Coronary artery (tissue), 2 donors: ENCODE measurements around the gene CSTB.

Source experiments
- DNase-seq: peaks from one replicate; pipeline ENCODE4 v3.0.0-alpha.2; 2017; ENCODE audit warnings: low spot score
- H3K27ac ChIP-seq, 2 donors: fragments of 200-600 bp; sonication (generic); one replicate each; pipeline ENCODE4 v1.5.1; 2016 to 2019
- H3K4me3 ChIP-seq: fragments of 200-600 bp; sonication (generic); 2 replicates; pipeline ENCODE4 v1.5.1; 2016; ENCODE audit warnings: mild to moderate bottlenecking, moderate library complexity
- TF ChIP-seq, protein P1 (sequence below): fragments of 200-600 bp; sonication (generic); IDR thresholded peaks from one replicate; pipeline ENCODE4 v1.5.1; 2019; ENCODE audit warnings: antibody characterized with exemption

CSTB gene

DNA sequence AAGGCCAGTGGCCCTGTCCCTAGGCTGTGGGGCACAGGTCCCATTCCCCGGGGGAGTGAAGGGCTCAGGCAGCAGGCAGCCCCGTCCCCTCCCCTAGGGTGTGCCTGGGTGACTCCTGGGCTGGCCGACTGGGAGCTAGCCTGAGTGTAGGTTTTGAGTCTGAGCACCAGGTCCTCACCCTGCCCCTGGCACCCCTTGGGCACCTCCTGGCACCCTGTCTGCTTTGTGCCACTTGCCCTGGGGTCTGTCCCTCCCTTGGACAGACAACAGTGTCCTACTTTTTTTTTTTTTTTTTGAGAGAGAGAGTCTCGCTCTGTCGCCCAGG lies 37.5 kb upstream of the CSTB start:
- no peak for DNase-seq
- Histone ChIP-seq H3K4me3 (no peak overlapping the region), H3K27ac (no peak overlapping the region)
- TF ChIP-seq, protein P1, sequence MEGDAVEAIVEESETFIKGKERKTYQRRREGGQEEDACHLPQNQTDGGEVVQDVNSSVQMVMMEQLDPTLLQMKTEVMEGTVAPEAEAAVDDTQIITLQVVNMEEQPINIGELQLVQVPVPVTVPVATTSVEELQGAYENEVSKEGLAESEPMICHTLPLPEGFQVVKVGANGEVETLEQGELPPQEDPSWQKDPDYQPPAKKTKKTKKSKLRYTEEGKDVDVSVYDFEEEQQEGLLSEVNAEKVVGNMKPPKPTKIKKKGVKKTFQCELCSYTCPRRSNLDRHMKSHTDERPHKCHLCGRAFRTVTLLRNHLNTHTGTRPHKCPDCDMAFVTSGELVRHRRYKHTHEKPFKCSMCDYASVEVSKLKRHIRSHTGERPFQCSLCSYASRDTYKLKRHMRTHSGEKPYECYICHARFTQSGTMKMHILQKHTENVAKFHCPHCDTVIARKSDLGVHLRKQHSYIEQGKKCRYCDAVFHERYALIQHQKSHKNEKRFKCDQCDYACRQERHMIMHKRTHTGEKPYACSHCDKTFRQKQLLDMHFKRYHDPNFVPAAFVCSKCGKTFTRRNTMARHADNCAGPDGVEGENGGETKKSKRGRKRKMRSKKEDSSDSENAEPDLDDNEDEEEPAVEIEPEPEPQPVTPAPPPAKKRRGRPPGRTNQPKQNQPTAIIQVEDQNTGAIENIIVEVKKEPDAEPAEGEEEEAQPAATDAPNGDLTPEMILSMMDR: no peak

DNA sequence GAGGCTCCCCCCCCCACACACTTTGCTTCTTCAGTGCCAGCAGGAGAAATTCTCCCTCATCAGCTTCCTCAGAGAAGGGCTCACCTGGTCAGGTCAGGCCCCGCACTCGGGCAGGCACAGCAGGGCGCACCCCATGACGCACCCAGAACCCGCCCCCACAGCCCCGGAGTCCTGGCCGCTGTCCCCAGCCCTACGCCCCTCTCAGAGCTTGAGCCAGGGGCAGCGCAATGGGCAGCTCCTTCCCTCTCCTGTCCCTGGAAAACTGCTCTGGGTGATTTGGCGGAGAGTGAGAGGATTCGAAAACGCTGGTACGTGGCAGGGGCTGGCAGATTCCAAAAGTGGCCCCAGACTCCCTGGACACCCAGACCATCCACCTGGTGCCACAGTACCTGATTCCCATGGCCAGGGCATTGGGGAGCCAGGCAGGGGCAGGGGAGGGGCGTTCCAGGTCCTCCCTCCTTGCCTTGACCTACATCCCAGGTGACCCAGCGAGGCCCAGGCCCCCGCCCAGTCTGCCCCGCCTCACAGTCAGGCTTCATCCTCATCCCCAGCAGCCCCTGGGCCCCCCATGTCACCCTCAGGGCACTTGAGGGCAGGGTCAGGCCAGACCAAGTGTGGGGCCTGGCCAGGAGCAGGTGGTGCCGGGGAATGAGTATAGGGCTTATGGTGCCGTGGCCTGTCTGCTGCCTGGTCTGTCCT lies 37.0 kb upstream of the CSTB start:
- no peak for DNase-seq
- no peak overlapping the region for H3K27ac ChIP-seq
- H3K4me3 ChIP-seq: no peak overlapping the region
- TF ChIP-seq, protein P1: no peak

DNA sequence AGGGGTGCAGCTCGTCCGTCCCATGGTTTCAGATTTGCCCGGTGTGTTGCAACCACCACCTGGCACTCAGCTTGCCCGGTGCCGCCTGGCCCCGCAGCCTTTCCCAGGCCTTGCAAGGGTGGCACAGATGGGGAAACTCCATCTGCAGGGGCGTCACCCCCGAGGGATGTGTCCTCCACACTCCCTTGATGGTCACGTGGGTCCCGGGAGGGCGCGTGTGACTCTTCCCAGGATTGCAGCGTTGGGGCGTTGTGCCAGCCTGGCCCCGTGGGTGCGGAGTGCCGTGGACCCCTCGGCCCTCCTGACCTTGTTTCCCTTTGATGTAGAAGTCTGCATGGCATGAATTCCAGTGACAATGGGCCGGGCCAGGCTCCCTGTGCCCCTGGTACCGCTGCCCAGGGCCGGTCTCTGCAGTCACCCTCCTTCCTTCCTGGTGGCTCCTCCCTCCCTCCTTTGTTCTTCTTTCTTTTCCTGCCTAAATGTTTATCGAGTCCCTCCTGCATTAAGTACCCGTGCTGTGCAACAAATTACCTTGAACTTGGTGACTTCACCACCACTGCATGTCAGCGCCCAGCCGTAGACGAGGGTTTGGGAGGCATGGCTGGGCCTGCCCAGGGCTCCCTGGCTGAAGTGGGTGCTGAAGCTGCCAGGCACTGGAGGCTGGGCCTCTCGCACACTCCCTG lies 36.2 kb upstream of the CSTB start:
- no peak overlapping the region for H3K27ac ChIP-seq
- TF ChIP-seq, protein P1: no peak
- peak overlapping the region; percentile 52 for H3K4me3 ChIP-seq
- DNase-seq: no peak

DNA sequence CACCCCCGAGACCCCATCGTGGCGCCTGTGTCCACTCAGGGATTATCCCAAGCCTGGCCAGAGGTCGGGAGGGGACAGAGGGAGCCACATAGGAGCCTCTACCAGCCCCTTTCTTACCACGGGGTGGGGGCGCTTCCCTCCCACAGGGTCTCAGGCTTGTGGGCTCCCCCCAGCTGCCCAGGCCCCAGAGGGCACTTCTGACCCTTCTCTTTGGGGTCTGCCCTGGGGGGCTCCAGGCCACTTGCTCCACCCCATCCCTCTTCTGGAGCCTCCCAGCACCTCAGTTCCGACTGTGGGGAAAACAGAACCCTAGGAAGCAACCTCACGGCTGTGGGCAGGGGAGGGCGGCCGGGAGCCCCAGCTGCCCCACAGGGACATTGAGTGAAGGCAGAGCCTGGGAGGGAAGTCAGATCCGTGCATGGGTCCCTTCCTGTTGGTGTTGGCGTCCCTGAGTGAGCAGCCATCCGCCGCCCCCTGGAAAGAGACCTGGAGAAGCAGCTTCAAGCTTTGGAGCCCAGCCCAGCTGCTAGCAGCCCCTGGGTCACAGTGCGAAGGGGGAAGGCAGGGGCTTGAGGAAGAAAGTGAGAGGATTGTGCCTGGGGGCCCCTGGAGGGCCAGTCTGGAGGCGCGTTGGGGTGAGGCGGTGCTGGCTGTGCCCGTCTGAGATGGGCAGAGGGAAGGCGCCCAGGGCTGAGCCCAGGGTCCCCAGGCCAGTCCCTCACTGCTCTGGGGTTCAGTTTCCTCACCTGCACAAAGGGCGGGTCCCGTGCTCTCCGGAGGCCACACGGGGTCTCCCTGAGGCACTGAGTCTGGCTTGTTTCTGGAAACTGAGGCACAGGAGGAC lies 35.4 kb upstream of the CSTB start:
- H3K27ac ChIP-seq: no peak overlapping the region
- TF ChIP-seq, protein P1: no peak
- peak overlapping the region; percentile 52 for H3K4me3 ChIP-seq
- no peak for DNase-seq

DNA sequence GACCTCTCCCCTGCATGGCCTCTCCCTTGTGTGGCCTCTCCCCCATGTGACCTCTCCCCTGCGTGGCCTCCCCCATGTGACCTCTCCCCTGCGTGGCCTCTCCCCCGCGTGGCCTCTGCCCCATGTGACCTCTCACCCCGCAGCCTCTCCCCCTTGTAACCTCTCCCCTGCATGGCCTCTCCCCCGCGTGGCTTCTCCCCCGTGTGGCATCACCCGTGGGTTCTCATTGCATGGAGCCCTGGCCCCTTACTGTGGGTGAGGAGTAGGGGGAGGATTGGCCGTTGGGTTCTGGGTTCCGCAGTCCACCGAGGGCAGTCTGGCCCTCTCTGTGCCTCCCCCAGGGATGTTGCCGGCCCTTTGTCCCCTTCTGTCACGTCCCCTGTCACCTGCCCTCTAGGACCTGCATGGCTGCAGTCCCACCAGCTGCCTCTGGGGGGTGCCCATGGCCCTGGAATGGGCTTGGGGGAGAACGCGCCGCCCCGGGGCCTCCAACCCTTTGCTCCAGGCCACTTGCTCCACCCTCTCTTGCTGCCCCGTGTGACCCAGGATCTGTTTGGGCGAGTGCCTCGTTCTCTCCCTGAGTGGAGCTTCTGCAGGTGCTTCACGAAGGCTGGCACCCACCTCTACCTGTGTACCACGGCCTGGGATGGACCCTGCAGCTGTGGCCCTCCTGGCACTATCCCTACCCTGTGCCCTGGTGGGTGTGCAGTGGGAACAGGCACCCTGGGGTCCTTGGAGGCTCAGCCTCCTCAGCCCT lies 34.6 kb upstream of the CSTB start:
- peak overlapping the region; percentile 14 for H3K4me3 ChIP-seq
- TF ChIP-seq, protein P1: peak; percentile 81
- H3K27ac ChIP-seq: no peak overlapping the region
- no peak for DNase-seq

DNA sequence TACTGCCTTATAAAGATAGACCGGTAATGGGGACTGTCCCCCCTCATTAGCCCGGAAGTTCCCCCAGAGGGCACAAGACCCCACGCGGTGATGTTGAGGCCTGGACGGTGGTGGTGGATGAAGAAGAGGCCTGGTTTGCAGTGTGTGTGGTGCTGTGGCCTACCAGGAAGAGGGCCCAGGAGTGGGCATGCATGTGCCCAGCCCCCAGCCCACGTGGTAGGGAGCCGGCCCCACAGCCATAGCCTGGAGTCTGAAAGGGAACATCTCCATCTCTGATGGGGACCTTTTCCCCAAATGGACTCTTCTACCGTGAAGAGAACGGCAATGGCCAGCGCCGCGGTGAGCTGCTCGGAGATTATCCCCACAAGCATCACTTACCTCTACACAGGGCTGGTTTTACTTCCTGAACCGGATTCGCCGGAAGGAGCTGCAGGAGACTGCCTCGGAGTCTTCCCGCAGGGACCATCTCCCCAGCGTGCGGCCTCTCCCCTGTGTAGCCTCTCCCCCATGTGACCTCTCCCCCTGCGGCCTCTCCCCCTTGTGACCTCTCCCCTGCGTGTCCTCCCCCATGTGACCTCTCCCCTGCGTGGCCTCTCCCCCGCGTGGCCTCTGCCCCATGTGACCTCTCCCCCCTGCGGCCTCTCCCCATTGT lies 33.9 kb upstream of the CSTB start:
- TF ChIP-seq, protein P1: no peak
- H3K27ac ChIP-seq: no peak overlapping the region
- no peak for DNase-seq
- H3K4me3 ChIP-seq: no peak overlapping the region
